GM18517 (cell line): ENCODE measurements around the gene HEXD.

Source experiments
- ATAC-seq: cut with Tn5 transposase; IDR thresholded peaks from one replicate; pipeline ENCODE4 v1.9.1; 2021; ENCODE audit warnings: mild to moderate bottlenecking, moderate library complexity; ENCODE audit not compliant: unreplicated experiment

HEXD gene

DNA sequence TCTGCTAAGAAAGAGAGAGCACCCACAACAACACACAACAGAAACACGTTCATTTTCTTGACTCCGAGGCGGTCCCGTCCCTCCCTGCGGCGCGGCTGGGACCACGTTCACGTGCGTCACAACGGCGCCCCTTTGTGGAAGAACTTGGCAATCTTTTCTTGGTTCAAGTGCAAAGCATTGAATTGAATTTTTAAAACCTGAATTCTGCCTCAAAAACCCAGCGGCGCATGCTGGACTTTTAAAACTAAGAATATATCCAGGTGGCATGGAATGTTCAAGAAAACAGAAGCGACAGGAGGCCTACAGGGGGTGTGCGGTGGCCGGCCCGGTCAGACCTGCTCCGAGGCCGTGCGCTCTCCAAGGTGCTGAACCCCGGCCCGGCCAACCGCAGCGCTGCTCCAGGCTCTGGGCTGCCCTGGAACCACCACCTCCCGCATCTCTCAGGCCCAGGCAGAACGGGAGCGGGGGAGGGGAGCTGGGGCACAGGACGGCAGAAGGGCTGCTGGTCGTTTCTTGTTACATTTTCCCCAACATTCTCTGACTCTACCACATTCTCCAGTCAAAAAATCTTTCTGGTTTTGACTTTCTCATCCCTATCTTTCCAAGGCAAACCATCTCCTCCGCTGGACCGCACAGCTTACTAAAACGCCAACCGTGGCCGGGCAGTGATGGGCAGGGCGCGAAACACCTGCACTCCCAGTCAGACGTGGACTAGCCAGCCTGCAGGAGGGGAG lies 3.4 kb upstream of the HEXD start:
- no peak for ATAC-seq

DNA sequence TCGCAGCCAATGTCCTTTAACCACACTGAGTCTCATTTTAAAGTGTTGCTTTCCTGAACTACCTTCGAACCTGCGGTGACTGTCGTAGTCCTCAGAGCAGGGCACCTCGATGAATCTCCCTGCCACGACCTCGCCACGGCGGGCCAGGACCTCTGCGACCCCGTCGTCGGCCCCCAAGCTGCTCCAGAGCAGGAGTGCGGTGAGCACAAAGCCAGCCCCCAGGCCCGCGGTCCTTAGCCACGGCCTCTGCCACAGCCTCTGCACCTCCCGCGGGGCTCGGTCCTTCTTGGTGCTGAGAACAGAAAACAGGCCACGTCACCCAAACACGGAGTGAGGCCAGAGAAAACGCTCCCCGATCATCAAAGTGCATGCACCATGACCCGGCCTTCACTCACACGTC lies 2.8 kb upstream of the HEXD start:
- no peak for ATAC-seq

DNA sequence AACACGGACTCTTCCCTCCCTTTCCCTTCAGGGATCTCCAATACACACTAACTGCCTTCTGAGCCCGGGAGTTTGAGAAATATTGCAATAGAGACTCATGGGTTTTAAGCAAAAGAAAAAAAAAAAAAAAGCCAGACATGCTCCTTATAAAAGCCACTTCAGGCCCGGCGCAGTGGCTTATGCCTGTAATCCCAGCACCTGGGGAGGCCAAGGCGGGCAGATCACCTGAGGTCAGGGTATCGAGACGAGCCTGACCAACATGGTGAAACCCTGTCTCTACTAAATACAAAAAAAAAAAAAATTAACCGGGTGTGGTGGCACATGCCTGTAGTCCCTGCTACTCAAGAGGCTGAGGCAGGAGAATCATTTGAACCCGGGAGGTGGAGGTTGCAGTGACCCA lies 2.4 kb upstream of the HEXD start:
- ATAC-seq, result no peak

DNA sequence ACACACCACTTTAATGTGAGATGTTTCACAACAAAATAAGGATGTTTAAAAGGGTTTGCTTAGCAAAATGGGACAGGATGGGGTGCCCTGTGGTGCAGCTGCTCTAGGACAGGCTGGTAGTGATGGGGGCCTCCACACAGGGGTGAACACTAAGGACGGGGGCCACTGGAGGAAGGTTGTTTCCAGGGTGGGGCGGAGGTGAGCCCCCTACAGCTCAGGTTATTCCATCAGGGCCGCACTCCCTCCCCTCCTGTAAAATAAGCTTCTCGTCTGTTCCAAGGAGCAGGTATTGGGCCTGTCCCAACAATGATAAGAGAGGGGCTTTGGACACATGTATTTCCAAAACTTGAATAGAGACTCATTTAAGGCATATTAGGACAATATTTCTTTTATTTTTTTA lies 1.9 kb upstream of the HEXD start:
- no peak for ATAC-seq

DNA sequence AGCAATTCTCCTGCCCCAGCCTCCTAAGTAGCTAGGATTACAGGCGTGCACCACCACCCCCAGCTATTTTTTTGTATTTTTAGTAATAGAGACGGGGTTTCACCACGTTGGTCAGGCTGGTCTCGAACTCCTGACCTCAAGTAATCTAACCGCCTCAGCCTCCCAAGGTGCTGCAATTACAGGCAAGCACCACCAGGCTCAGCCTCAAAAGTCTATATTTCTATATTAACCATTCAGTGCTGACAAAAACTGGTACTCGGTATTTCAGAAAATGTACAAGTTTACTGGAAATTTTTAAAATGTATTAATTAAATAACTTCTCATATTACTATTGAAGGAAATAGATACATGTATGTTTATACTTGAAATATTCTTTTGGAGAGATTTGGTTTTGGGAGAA lies 1.4 kb upstream of the HEXD start:
- ATAC-seq, result no peak

DNA sequence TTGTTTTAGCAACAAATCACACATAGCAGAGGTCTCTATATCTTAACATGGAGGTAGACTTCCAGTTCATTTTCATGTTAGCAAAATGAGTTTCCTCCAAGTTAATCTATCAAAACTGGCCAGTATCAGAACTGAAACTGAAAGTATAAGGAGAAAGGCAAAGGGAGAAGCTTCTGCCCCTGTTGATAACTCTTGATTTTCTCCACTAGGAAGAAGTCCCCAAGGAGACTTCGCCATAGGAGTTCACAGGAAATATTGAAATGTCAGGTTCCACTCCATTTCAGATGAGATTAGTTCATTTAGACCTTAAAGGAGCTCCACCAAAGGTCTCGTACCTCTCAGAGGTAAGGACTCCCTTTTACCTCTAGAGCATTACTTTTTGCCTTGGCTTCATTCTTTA lies 1.4 kb downstream of the HEXD start:
- ATAC-seq, result no peak

DNA sequence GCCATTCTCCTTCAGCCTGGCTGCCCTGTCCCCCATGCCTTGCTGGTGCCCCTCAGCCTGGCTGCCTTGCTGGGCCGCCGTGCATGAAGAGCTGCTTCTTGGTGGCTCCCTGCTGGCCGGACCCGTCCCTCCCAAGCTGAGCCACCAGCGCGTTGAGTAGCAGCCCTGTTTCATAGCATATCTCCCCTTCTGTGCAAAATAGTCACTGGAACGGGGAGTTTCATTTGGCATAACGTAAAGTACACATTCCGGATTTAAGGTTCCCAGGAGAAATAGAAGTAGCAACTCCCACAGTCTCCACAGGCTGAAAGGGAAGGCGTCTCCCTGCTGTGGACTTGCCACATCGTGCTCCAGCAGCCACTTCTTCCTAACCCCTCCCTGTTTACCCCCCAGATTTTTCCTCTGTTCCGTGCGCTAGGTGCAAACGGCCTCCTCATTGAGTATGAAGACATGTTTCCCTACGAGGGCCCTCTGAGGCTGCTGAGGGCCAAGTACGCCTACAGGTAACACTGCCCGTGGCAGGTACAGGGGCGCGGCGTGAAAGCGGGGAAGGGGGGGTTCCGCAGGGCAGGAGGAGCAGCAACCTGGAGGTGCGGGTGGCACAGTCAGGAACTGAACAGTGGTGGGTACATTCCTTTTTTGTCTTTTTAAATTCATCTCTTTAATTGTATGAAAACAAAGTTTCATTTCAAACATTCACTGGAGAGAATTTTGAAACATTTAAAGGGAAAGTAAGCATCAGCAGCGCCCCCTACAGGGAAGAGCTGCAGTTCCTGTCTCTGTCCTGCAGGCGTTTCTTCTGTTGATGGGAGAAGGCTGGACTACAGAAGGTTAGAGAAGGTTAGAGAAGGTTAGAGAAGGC lies 6.1 kb downstream of the HEXD start:
- no peak for ATAC-seq

DNA sequence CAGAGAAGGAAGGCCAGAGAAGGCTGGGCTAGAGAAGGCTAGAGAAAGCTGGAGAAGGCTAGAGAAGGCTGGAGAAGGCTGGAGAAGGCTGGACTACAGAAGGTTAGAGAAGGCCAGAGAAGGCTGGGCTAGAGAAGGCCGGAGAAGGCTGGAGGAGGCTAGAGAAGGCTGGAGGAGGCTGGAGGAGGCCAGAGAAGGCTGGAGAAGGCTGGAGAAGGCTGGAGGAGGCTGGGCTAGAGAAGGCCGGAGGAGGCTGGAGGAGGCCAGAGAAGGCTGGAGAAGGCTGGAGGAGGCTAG lies 6.7 kb downstream of the HEXD start:
- ATAC-seq, result no peak

DNA sequence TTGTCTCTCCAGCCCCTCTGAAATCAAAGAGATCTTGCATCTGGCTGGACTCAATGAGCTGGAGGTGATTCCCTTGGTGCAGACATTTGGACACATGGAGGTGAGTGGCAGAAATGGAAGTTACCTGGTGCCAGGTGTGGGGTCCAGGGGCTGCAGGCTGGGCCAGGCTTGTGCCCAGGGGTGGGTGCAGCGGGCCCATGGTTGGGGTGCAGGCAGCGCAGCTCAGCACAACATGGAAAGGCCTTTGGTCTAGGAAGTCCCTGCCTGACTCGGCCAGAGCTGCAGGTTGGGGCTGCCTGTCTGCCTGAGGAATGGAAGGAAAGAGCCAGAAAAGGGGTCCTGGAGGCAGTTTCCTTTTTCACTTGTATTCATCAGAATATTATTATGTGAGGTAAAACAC lies 10.4 kb downstream of the HEXD start:
- no peak for ATAC-seq

DNA sequence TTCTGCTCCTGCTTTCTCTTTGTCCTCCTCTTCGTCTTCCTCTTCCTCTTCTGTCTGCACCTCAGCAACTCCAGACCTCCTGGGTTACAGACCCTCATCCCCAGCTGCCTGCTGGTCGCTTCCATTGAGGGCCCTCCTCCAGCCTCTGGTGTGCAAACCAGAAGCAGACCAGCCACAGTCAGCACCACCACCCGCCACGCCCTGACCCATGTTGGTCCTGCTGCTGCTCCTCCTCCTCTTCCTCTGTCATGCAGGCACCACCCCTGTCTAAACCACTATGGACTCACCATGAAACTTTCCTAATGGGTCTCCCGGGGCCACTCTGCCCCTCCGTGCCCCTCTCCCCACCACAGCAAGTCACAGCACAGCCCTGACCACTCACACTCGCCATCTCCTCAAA lies 11.7 kb downstream of the HEXD start:
- no peak for ATAC-seq

DNA sequence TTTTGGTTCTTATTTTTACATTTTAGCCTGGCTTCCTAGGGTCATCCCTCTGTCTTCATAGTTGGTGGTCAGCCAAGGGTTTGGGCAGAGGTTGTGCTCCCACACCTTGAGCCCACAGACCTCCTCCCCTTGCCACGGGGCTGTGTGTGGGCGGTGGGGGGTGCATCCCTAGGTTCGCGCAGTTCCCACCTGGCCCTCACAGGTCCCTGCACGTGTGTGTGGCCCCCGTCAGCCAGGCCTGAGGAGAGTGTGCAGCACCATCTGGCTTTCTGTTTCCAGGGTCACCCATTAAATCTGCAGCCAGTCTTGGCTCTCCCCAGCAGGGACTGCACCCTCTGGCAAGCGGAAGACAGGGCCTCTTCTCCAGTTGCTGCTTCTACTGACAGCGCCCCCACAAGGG lies 13.9 kb downstream of the HEXD start:
- ATAC-seq, result no peak

DNA sequence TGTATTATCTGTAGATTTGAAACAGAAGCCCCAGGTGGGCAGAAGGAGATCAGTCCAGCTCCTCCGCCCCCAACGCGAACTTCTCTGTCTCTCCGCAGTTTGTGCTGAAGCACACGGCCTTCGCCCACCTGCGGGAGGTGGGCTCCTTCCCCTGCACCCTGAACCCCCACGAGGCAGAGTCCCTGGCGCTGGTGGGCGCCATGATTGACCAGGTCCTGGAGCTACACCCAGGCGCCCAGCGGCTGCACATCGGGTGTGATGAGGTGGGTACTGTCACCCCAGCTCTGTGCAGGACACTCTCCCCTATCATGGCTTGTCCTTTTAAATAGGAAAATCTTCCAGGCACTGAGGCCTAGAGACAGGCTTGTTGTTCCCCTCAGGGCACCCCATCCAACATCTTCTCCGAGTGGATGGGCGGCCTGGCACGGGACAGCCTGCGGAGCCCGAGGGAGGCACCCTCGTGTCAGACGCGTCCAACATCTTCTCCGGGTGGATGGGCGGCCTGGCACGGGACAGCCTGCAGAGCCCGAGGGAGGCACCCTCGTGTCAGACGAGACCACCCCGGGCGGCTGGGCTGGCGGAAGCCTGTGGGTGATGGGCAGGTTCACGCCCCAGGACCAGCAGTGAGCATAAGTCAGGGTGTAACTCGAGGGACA lies 15.5 kb downstream of the HEXD start:
- no peak for ATAC-seq

DNA sequence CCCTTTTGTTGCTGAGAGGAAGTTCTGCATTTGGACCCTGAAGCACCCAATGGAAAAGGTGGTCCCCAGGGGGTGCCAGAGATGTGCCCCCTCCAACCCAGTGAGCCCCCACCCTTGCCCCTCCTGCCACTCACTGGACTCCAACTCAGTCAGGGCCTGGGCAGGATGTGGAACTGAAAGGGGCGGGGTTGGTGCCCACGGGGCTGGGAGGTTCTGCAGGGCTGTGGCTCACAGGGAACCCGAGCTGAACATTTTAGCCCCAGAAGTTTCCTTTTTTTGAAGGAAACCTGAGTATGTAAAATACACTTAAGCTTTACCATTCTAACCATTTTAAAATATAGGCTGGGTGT lies 16.0 kb downstream of the HEXD start:
- ATAC-seq, result no peak

DNA sequence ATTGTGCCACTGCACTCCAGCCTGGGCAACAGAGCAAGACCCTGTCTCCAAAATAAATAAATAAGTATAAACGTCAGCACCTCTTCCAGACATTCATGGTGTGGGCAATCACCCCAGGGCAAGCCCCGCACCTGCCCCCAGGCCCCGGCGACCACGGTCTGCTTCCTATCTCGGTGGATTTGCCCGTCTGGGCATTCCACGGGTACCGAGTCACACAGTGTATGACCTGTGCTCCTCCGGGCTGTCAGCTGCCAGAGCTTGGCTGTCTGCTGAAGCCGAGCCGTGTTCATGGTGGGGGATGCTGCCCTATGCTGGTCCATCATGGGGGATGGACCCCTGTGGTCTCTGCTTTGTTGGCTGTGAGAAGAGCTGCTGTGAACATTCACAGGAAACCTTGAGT lies 17.0 kb downstream of the HEXD start:
- ATAC-seq, result no peak

DNA sequence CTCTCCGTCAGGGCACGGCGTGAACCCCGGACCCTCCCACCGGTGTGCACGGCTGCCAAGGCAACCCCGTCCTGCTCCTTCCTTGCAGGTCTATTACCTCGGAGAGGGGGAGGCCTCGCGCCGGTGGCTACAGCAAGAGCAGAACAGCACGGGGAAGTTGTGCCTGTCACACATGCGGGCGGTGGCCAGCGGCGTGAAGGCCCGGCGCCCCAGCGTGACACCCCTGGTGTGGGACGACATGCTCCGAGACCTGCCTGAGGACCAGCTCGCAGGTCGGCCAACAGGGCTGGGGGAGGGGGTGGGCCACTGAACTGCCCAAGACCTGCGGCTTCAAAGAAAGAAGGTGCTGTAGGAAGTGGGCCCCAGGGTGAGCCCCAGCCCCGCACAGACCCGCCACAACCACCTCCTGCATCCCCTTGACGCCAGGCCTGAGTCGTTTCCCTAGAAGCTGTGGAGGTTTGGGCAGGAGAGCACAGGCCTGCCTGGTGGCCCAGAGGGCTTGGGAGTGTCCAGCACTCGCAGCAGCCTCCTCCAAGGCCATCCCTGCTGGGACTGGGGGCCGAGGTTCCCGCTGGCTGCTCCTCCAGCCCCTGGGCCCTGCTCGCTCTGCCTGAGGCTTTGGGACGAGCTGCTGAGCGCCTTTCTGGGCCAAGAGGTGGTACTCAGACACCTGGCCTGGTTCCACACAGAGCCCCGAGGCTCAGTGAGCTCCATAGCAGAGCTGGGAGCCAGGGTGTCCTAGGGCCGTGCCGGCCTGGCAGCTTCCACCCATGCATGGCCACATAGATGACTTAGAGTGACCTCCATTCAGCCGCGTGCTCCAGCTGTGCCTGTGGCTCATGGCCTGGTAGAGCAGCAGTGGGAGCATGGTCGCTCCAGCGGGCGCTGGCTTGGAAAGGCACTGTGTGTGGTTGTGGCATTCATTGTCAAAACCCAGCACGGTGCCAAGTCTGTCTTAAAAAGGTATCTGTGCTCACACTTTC lies 17.7 kb downstream of the HEXD start:
- no peak for ATAC-seq

DNA sequence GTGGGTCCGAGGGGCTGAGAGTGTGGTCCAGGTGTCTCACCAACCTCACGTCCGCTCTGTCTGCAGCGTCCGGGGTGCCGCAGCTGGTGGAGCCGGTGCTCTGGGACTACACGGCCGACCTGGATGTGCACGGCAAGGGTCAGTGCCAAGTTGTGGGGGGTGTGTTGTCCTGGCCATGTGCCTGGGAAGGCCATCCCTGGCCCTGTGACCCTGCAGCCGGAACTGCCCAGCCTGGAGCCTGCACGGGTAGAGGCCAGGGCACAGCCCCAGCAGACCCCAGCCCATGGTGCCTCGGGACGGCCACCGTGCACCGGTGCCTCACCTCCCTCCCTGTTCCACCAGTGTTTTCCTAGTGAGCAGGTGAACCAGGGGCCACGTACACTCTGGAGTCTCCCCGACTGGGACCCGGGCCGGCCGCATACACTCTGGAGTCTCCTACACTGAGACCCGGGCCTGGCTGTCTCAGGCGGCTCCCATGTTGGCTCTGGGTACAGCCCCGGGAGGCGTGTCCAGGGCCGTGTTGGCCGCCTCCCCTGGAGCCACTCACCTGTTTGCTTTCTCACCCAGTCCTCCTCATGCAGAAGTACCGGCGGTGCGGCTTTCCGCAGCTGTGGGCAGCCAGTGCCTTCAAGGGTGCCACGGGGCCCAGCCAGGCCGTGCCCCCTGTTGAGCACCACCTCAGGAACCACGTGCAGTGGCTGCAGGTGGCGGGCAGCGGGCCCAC lies 18.6 kb downstream of the HEXD start:
- ATAC-seq, result no peak

DNA sequence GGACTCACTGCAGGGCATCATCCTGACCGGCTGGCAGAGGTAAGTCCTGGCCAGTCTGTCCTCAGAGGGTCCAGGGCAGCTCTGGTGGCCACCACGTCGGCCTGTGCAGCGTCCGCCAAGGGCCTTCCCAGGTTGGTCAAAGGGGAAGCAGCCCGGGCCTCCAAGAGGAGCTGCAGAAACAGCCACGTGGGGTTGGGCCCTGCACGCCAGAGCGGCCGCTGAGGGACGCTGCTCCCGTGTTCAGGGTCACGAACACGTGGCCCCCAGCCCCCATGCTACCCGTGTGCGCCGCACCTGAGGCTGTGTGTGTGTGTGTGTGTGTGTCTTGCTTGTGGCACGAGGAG lies 19.1 kb downstream of the HEXD start:
- no peak for ATAC-seq

DNA sequence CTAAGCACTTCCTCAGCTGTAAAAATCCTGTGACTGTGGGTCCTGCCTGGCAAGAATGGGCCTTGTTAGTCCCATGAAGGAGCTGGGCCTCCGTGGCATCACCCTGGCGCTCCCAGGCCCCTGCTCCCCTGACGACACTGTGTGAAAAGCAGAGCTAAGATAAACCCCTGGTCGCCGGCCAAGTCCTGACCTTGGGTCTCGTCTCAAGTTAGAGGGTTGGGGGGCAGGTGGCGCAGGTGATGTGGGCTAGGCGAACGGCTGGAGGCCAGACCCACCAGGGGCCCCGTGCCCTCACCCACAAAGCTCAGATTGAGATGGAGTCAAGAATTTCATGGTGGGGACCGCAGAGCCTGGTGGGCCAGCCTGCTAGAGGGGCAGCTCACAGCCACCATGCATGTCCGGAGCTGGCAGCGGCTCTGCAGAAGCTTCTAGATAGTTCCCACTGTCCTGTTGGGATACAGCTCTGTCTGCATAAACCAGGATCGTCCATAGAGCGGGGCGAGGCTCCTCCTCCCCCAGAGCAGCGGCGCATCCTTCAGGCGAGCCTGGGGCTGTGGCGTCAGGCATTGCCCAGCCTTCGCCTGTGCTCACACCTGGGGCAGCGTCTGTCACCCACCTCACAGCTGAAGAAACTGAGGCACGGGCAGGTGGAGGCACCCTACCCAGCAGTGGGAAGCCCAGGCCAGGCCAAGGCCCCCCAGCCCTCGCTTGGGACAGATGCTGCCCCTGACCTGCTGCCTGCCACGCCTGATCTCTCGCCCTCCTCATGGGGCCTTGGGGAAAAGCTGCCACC lies 20.4 kb downstream of the HEXD start:
- no peak for ATAC-seq

DNA sequence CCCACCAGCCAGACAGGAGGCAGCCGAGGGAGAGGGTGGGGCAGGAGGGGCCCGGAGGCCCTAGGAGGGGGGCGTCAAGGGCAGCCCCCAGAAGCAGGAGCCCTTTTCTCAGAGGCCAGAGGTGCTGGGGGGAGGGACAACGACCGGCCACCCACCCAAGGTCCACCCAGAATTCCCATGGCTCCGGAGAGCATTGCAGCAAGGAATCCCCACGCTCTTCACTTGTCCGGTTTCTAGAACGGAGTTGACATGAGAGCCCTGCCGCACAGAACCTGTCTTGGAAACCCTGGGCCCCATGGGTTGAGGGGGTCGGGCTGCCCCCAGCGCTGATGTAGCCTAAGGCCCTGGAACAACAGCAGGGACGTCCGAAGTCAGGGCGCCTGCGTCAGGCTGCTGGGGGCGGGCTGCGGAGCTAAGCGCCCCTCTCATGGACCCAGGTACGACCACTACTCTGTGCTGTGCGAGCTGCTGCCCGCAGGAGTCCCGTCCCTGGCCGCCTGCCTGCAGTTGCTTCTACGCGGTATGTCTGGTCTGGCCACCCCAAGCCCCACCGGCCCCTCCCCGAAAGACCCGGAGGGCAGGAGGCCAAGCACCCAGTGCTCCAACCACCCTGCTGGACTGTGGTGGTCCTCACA lies 21.2 kb downstream of the HEXD start:
- no peak for ATAC-seq
